Fibroblast of skin of right biceps (primary cell): ENCODE data around the gene KIF1C.
"Not testable (repeated sequence)": the region's sequence is repeated elsewhere in the genome, so short reads cannot be mapped to it uniquely, and the experiment has no call there.

ENCODE experiments used
- DNase-seq: peaks from one replicate; pipeline ENCODE4 v3.0.0-alpha.2; 2013

Gene KIF1C

GRCh38 chr17:5002121-5002788 is 4.5 kb downstream of the KIF1C start:
- no peak for DNase-seq

GRCh38 chr17:5003214-5003867 is 5.6 kb downstream of the KIF1C start:
- DNase-seq: no peak

- peak; percentile 42 for DNase-seq
Measured at GRCh38 chr17:5011928-5012327, 14.2 kb downstream of the KIF1C start.

- DNase-seq: no peak
Measured at GRCh38 chr17:5014357-5014756, 16.6 kb downstream of the KIF1C start.

GRCh38 chr17:5019475-5019956 is 21.8 kb downstream of the KIF1C start:
- DNase-seq: peak; percentile 25

GRCh38 chr17:5020502-5021023 is 22.8 kb downstream of the KIF1C start:
- no peak for DNase-seq

- DNase-seq: no peak
Measured at GRCh38 chr17:5022171-5022711, 24.5 kb downstream of the KIF1C start.

GRCh38 chr17:5023588-5024147 is 25.9 kb downstream of the KIF1C start:
- no peak for DNase-seq

- DNase-seq: no peak
Measured at GRCh38 chr17:5024604-5025003, 26.9 kb downstream of the KIF1C start.

GRCh38 chr17:5027299-5027698 is 29.5 kb downstream of the KIF1C start:
- DNase-seq: no peak

- no peak for DNase-seq
Measured at GRCh38 chr17:5027916-5028315, 30.2 kb downstream of the KIF1C start.

- DNase-seq: not testable (repeated sequence)
Measured at GRCh38 chr17:5030168-5030567, 32.4 kb downstream of the KIF1C start.

GRCh38 chr17:5031365-5032082 is 33.8 kb downstream of the KIF1C start:
- DNase-seq: peak; percentile 84

- no peak for DNase-seq
Measured at GRCh38 chr17:5032865-5033264, 35.1 kb downstream of the KIF1C start.

GRCh38 chr17:5033352-5034015 is 35.7 kb downstream of the KIF1C start:
- no peak for DNase-seq

- DNase-seq: no peak
Measured at GRCh38 chr17:5034063-5034462, 36.3 kb downstream of the KIF1C start.

GRCh38 chr17:5034651-5035050 is 36.9 kb downstream of the KIF1C start:
- DNase-seq: no peak

GRCh38 chr17:5035315-5035714 is 37.6 kb downstream of the KIF1C start, which contains the start of gene SLC52A1:
Gene SLC52A1 (minus strand): TSS chr17:5035426. CDS start chr17:5034606, 820 bp downstream.
- DNase-seq: no peak

- no peak for DNase-seq
Measured at GRCh38 chr17:5042157-5043022, 44.6 kb downstream of the KIF1C start.

GRCh38 chr17:5043524-5043923 is 45.8 kb downstream of the KIF1C start:
- no peak for DNase-seq

- no peak for DNase-seq
Measured at GRCh38 chr17:5044630-5045029, 46.9 kb downstream of the KIF1C start.
